B cell (primary cell): ENCODE results near the gene HOXD10. TPM values are rescaled to one million over a fixed set of nuclear protein-coding genes. Genes with fewer than 3 reads are reported as not detected.

Experiments
- ATAC-seq: fragments of 200-7000 bp; cut with Tn5 transposase; one replicate; pipeline ENCODE4 v1.10.0; 2021; ENCODE audit warnings: low read depth, mild to moderate bottlenecking, moderate number of reproducible peaks, moderate library complexity
- CTCF ChIA-PET: fragments of 350-600 bp; sonication (Branson Sonifier 250); formaldehyde crosslinking; loops from one replicate; lab custom pipeline; 2021; ENCODE audit warnings: antibody characterized with exemption, inconsistent platforms; lab: Charles Lee
- POLR2A ChIA-PET: fragments of 350-600 bp; sonication (Branson Sonifier 250); formaldehyde crosslinking; loops from one replicate; lab custom pipeline; 2021; ENCODE audit warnings: antibody characterized with exemption; lab: Charles Lee
- DNase-seq: peaks from one replicate; pipeline ENCODE4 v3.0.0; 2013
- H2AFZ ChIP-seq: 2 replicates; pipeline ENCODE4 v1.6.1; 2012; ENCODE audit warnings: mild to moderate bottlenecking, low read depth, low read length; ENCODE audit not compliant: insufficient read depth, poor library complexity, severe bottlenecking
- H3K27ac ChIP-seq, 2 donors: 1 replicate in 1 of 2; 2 replicates in 1 of 2; pipeline ENCODE4 v1.5.1; 2012 to 2013; ENCODE audit warnings: low read length in 2 of 2, mild to moderate bottlenecking in 2 of 2, moderate library complexity in 1 of 2
- H3K27me3 ChIP-seq, 4 experiments: fragments of 200-600 bp in 1 of 4; sonication (generic) in 1 of 4; replicated peaks in 1 of 4; 1 replicate in 2 of 4; 2 replicates in 2 of 4; pipeline versions ENCODE4 v1.6.1 to v1.7.0; 2013 to 2016; ENCODE audit warnings: low read length in 3 of 4, mild to moderate bottlenecking in 2 of 4, mixed read lengths in 1 of 4, moderate library complexity in 1 of 4; ENCODE audit not compliant: insufficient read depth in 4 of 4, control insufficient read depth in 3 of 4; ENCODE audit errors: control extremely low read depth in 1 of 4
- H3K36me3 ChIP-seq, 2 experiments: replicated peaks in 1 of 2; 1 replicate in 1 of 2; 2 replicates in 1 of 2; pipeline versions ENCODE4 v1.6.1 to v1.7.1; 2013; ENCODE audit warnings: low read length in 1 of 2; ENCODE audit not compliant: insufficient read depth in 2 of 2, control insufficient read depth in 1 of 2; ENCODE audit errors: control extremely low read depth in 1 of 2, extremely low read depth in 1 of 2
- H3K4me1 ChIP-seq, 2 donors: fragments of 200-600 bp in 1 of 2; sonication (generic) in 1 of 2; 1 replicate in 1 of 2; 2 replicates in 1 of 2; pipeline versions ENCODE4 v1.5.1 to v1.6.1; 2013 to 2017; ENCODE audit warnings: low read length in 2 of 2; ENCODE audit not compliant: control insufficient read depth in 2 of 2, insufficient read depth in 2 of 2
- H3K4me2 ChIP-seq: replicated peaks from 2 replicates; pipeline ENCODE3; 2012; ENCODE audit warnings: mild to moderate bottlenecking, low read depth, low read length; ENCODE audit not compliant: poor library complexity, severe bottlenecking
- H3K4me3 ChIP-seq, 5 experiments: fragments of 200-600 bp in 1 of 5; sonication (generic) in 1 of 5; 1 replicate in 3 of 5; 2 replicates in 2 of 5; pipeline versions ENCODE4 v1.5.1 to v1.7.0; 2011 to 2016; ENCODE audit warnings: low read length in 4 of 5, mild to moderate bottlenecking in 4 of 5, low read depth in 2 of 5, control low read depth in 1 of 5, moderate library complexity in 1 of 5; ENCODE audit not compliant: insufficient read depth in 1 of 5; ENCODE audit errors: control extremely low read depth in 1 of 5, extremely low read depth in 1 of 5
- H3K79me2 ChIP-seq: fragments of 200-600 bp; sonication (generic); one replicate; pipeline ENCODE4 v1.6.0; 2016; ENCODE audit warnings: low read length; ENCODE audit not compliant: control insufficient read depth, insufficient read depth
- H3K9ac ChIP-seq: fragments of 200-600 bp; sonication (generic); 2 replicates; pipeline ENCODE4 v1.6.1; 2017; ENCODE audit warnings: mild to moderate bottlenecking, low read length, moderate library complexity
- H3K9me3 ChIP-seq, 3 donors: one replicate each; pipeline versions ENCODE4 v1.6.1 to v1.7.1; 2013; ENCODE audit warnings: low read length in 2 of 3; ENCODE audit not compliant: control insufficient read depth in 2 of 3, insufficient read depth in 1 of 3; ENCODE audit errors: control extremely low read depth in 1 of 3
- H4K20me1 ChIP-seq: 2 replicates; pipeline ENCODE4 v1.6.0; 2012; ENCODE audit warnings: mild to moderate bottlenecking, low read length; ENCODE audit not compliant: insufficient read depth, control insufficient read depth, poor library complexity, severe bottlenecking
- H3K27ac Mint-ChIP-seq: one replicate; pipeline ENCODE4 v1.8.0; 2021; ENCODE audit warnings: mixed read lengths
- H3K27me3 Mint-ChIP-seq: one replicate; pipeline ENCODE4 v1.8.0; 2021; ENCODE audit warnings: mixed read lengths
- H3K4me1 Mint-ChIP-seq: one replicate; pipeline ENCODE4 v1.8.0; 2021; ENCODE audit warnings: mixed read lengths
- H3K4me3 Mint-ChIP-seq: one replicate; pipeline ENCODE4 v1.8.0; 2021; ENCODE audit warnings: mixed read lengths
- H3K9me3 Mint-ChIP-seq: one replicate; pipeline ENCODE4 v1.8.0; 2022; ENCODE audit warnings: mixed read lengths; ENCODE audit not compliant: insufficient read depth
- CTCF ChIP-seq: fragments of 200-600 bp; IDR thresholded peaks from one replicate; pipeline ENCODE4 v1.8.0; 2022; ENCODE audit warnings: antibody characterized with exemption, mild to moderate bottlenecking
- EZH2 ChIP-seq: IDR thresholded peaks from 2 replicates; pipeline ENCODE4 v1.6.1; 2012; ENCODE audit warnings: borderline replicate concordance, low read depth, mild to moderate bottlenecking, moderate library complexity, low read length; ENCODE audit not compliant: insufficient read depth, poor library complexity, severe bottlenecking
- WGBS: methylation state at CpG from one replicate; pipeline ENCODE4 v1.1.5; 2013; ENCODE audit warnings: missing lambda C conversion rate; ENCODE audit not compliant: insufficient coverage; 5-methylcytosine and 5-hydroxymethylcytosine counted together
- intact Hi-C: fragments of 100-400 bp; cut with micrococcal nuclease; formaldehyde crosslinking; loops from one replicate; pipeline ENCODE4 v1.10.0; 2022
- polyA plus RNA-seq: library from polyadenylated mRNA; depleted of rRNA; stranded (reverse); fragments of >200 nt; gene quantifications from 2 replicates; pipeline ENCODE4 v1.2.3, GENCODE V29; 2012
- total RNA-seq, 2 donors: library from RNA; stranded (reverse); fragments of 120-200 nt in 1 of 2; gene quantifications; 1 replicate in 1 of 2; 2 replicates in 1 of 2; pipeline versions ENCODE4 v1.2.3 to v1.2.4, GENCODE V29; 2013 to 2022

The HOXD10 gene
- total and polyA plus RNA-seq, 2 donors (not counting 1 experiment from before 2014, with no cell fraction given) = not detected

- ChIA-PET CTCF (interaction anchor here (1.6 kb wide), 1 partner anchor 59 kb away, joined by 3 read pairs; no protein-coding TSS in a partner anchor), POLR2A (no interaction called here)
- H3K27ac ChIP-seq = no peak within 1 kb of the TSS
- no peak within 1 kb of the TSS for H3K9ac ChIP-seq
- peaks cover 0 to 84% (median 46%) of the 10 kb centered on the region in 4 experiments for H3K27me3 ChIP-seq
- WGBS = 10% methylated on average over 24 of the region's 48 CpGs
- ATAC-seq = no peak
- no peaks in the 10 kb centered on the region for H3K36me3 ChIP-seq
- intact Hi-C loops = no loop called here
- Mint-ChIP-seq H3K4me1 (peaks cover 3% of the 10 kb centered on the region), H3K4me3 (peak within 1 kb of the TSS; percentile 41), H3K27me3 (peaks cover 67% of the 10 kb centered on the region), H3K9me3 (peaks cover 2% of the 10 kb centered on the region), H3K27ac (peak within 1 kb of the TSS; percentile 20)
- no peaks in the 10 kb centered on the region for H4K20me1 ChIP-seq
- no peaks in the 10 kb centered on the region for H3K79me2 ChIP-seq
- peak; percentile 13 for DNase-seq
- no peak for TF ChIP-seq CTCF
- TF ChIP-seq EZH2 = no peak
- no peak within 1 kb of the TSS for H2AFZ ChIP-seq
- peak within 1 kb of the TSS; percentile 30 for H3K4me2 ChIP-seq
- peaks cover 0 to 43% (median 0%) of the 10 kb centered on the region in 3 donors for H3K9me3 ChIP-seq
- peaks cover 8 to 14% of the 10 kb centered on the region in 2 donors for H3K4me1 ChIP-seq
- H3K4me3 ChIP-seq = no peak within 1 kb of the TSS
Measured at GRCh38 chr2:176156807-176157498, 40.4 kb downstream of the HOXD10 start, which contains the start of gene HOXD3. HOXD3 (plus strand) TSS chr2:176157307; CDS start chr2:176169115, 11,808 bp downstream.
